ENCODE results near the gene OR52E8.

The OR52E8 gene

GRCh38 chr11:5857590-5857989, at the start of gene OR52E8:
OR52E8 (minus strand) TSS chr11:5857690; CDS start chr11:5857690, 0 bp downstream.
- no peak for TF ChIP-seq GATA2 (IDR thresholded peaks at IDR 0.05; ENCODE audit: low read depth, low read length)
- TF ChIP-seq GATA3 (IDR thresholded peaks at IDR 0.05; ENCODE audit: low read depth, low read length): no peak

GRCh38 chr11:5899534-5899933, 42.0 kb upstream of the OR52E8 start:
- no peak for TF ChIP-seq GATA3 (IDR thresholded peaks at IDR 0.05; ENCODE audit: low read depth, low read length)
- TF ChIP-seq GATA2 (IDR thresholded peaks at IDR 0.05; ENCODE audit: low read depth, low read length): no peak

GRCh38 chr11:5892908-5893307, 35.4 kb upstream of the OR52E8 start, which contains the start of gene OR52E5:
OR52E5 (plus strand) TSS chr11:5893208; CDS start chr11:5900777, 7,569 bp downstream.
- TF ChIP-seq GATA2 (IDR thresholded peaks at IDR 0.05; ENCODE audit: low read depth, low read length) (no peak), GATA3 (IDR thresholded peaks at IDR 0.05; ENCODE audit: low read depth, low read length) (no peak)

DNA sequence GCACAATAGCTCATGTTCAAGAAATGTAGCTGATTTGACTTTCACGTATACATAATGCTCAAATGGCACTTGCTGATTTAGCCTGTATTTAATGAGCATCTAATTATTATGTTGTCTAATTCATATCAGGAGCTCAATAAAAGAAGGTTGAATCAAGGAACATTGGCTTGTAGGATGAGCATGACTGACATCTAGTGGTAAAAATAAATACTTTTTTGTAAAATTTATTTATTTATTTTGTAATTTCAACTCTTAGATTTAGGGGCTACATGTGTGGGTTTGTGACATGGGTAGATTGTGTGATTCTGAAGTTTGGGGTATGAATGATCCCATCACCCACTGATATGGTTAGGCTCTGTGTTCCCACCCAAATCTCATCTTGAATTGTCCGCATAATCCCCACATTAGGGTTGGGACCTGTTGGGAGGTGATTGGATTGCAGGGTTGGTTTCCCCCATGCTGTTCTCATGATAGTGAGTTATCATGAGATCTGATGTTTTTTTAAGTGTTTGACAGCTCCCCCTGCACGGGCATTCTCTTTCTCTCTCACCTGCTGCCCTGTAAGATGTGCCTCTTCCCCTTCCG, 33.8 kb upstream of the OR52E8 start:
- TF ChIP-seq GATA2 (IDR thresholded peaks at IDR 0.05; ENCODE audit: low read depth, low read length) (no peak), GATA3 (IDR thresholded peaks at IDR 0.05; ENCODE audit: low read depth, low read length) (no peak)

DNA sequence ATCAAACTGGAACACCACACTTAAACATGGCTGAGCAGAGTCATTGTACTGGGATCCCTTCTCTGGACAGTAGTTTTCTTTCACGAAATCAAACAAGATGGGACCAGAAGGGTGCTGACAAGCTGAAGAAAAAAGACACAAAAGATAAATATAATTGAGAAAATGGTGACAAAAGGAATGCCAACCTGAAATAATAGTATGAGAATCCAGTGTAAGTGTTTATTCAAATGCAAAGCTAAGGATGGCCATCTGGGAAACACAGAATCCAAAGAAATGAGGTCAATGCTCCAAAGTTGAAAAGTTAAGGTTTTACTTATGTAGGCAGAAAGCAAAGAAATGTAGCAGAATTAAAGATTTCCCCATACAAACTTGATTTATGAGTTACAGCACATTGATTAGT, 30.2 kb upstream of the OR52E8 start:
- TF ChIP-seq GATA3 (IDR thresholded peaks at IDR 0.05; ENCODE audit: low read depth, low read length): no peak
- no peak for TF ChIP-seq GATA2 (IDR thresholded peaks at IDR 0.05; ENCODE audit: low read depth, low read length)

GRCh38 chr11:5887172-5887571, 29.7 kb upstream of the OR52E8 start:
- TF ChIP-seq GATA3 (IDR thresholded peaks at IDR 0.05; ENCODE audit: low read depth, low read length) (no peak), GATA2 (IDR thresholded peaks at IDR 0.05; ENCODE audit: low read depth, low read length) (no peak)

DNA sequence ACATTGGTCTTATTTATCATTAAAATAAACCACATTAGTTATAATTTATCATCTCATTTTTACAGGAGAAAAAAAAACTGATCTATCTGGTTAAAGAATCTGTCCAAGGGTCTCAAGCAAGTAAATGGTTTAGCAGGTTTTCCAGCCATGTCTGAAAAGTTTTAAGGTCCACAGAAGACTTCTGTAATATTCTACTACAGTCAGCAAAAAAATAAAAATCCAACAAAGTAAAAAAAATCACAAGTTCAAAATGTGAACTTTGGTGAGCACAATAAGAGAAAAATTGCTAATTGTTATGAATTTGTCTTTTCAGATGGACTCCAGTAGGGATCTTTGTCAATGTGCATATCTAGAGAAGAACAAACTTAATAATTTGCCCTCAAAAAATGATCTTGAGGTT, 24.3 kb upstream of the OR52E8 start:
- no peak for TF ChIP-seq GATA3 (IDR thresholded peaks at IDR 0.05; ENCODE audit: low read depth, low read length)
- TF ChIP-seq GATA2 (IDR thresholded peaks at IDR 0.05; ENCODE audit: low read depth, low read length): no peak

DNA sequence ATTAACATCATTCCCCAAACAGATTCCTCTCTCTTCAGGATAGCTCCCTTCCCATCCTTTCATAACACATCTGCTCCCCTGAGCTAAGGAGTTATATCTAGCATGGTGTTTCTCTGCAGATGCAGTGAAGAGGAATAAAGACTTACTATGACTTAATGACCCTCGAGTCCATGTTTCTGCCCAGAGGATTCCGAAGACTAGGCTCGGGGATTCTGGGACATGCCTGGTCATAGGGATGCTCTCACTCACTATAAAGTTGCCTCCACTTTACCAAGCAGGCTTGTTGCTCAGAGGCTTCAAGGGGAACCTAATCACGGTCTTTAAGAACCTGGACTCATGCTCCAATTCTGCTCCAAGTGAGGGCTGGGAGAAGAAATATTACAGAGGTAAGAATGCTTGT, 22.8 kb upstream of the OR52E8 start, which contains the start of gene OR52E4:
Gene OR52E4, plus strand, starts transcription at position 301 of the 400 bp plus-strand sequence. CDS start 3,664 bp downstream, outside the sequence.
- TF ChIP-seq GATA2 (IDR thresholded peaks at IDR 0.05; ENCODE audit: low read depth, low read length): no peak

- no peak for TF ChIP-seq GATA2 (IDR thresholded peaks at IDR 0.05; ENCODE audit: low read depth, low read length)
- no peak for TF ChIP-seq GATA3 (IDR thresholded peaks at IDR 0.05; ENCODE audit: low read depth, low read length)
Observed at GRCh38 chr11:5878564-5878963, 21.1 kb upstream of the OR52E8 start.

- TF ChIP-seq GATA3 (IDR thresholded peaks at IDR 0.05; ENCODE audit: low read depth, low read length) (no peak), GATA2 (IDR thresholded peaks at IDR 0.05; ENCODE audit: low read depth, low read length) (no peak)
Observed at GRCh38 chr11:5865826-5866225, 8.3 kb upstream of the OR52E8 start.

DNA sequence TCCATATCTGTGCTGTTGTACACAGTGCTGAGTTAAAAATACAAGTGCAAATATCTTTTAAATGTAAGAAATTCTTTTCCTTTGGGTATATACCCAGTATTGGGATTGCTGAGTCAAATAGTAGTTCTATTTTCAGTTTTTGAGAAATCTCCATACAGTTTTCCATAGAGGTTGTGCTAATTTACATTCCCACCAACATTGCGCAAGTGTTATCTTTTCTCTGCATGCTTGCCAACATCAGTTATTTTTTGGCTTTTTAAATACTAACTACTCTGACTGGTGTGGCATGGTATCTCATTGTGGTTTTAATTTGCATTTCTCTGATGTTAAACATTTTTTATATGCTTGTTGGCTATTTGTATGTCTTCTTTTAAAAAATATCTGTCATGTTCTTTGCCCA, 6.5 kb downstream of the OR52E8 start:
- TF ChIP-seq GATA2 (IDR thresholded peaks at IDR 0.05; ENCODE audit: low read depth, low read length) (no peak), GATA3 (IDR thresholded peaks at IDR 0.05; ENCODE audit: low read depth, low read length) (no peak)

GRCh38 chr11:5847711-5848110, 9.8 kb downstream of the OR52E8 start:
- no peak for TF ChIP-seq GATA3 (IDR thresholded peaks at IDR 0.05; ENCODE audit: low read depth, low read length)

- TF ChIP-seq GATA3 (IDR thresholded peaks at IDR 0.05; ENCODE audit: low read depth, low read length) (no peak), GATA2 (IDR thresholded peaks at IDR 0.05; ENCODE audit: low read depth, low read length) (no peak)
Observed at GRCh38 chr11:5846701-5847100, 10.8 kb downstream of the OR52E8 start.

GRCh38 chr11:5841797-5842196, 15.7 kb downstream of the OR52E8 start, which contains the start of gene OR52E6:
OR52E6 (minus strand) TSS chr11:5841897; CDS start chr11:5841897, 0 bp downstream.
- no peak for TF ChIP-seq GATA3 (IDR thresholded peaks at IDR 0.05; ENCODE audit: low read depth, low read length)
- no peak for TF ChIP-seq GATA2 (IDR thresholded peaks at IDR 0.05; ENCODE audit: low read depth, low read length)

GRCh38 chr11:5837695-5838094, 19.8 kb downstream of the OR52E8 start:
- no peak for TF ChIP-seq GATA2 (IDR thresholded peaks at IDR 0.05; ENCODE audit: low read depth, low read length)
- no peak for TF ChIP-seq GATA3 (IDR thresholded peaks at IDR 0.05; ENCODE audit: low read depth, low read length)

- TF ChIP-seq GATA2 (IDR thresholded peaks at IDR 0.05; ENCODE audit: low read depth, low read length) (no peak), GATA3 (IDR thresholded peaks at IDR 0.05; ENCODE audit: low read depth, low read length) (no peak)
Observed at GRCh38 chr11:5833446-5833845, 24.0 kb downstream of the OR52E8 start.
